NCI-H128 (cell line): ENCODE data around the gene BAZ1B.
"Not testable (repeated sequence)": the region's sequence is repeated elsewhere in the genome, so short reads cannot be mapped to it uniquely, and the experiment has no call there.

ENCODE experiments used
- DNase-seq: peaks from one replicate; lab custom pipeline; 2025; ENCODE audit not compliant: unreplicated experiment; lab: John Stamatoyannopoulos, UW

BAZ1B gene

GRCh38 chr7:73504017-73504416, 18.1 kb downstream of the BAZ1B start:
- DNase-seq, result no peak

- no peak for DNase-seq
Measured at GRCh38 chr7:73503229-73503628, 18.9 kb downstream of the BAZ1B start.

GRCh38 chr7:73496626-73497025, 25.5 kb downstream of the BAZ1B start:
- DNase-seq, result no peak

- not testable (repeated sequence) for DNase-seq
Measured at GRCh38 chr7:73495507-73495906, 26.6 kb downstream of the BAZ1B start.

DNA sequence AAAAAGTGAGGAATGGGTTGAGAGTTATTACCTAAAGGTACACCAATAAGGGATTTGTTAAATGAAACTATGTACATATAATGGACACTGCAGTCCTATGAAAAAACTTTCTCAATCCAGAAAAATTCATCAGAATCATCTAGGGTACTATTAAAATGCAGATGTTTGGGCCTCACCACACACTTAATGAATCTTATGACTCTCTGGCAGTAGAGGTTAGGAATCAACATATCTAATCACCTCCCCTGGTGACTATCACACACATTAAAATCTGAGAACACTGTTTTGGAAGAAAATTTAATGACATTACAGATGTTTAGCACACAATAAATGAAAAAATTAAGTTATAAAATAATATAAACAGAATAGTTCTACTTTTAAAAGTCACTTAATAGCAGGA, 32.1 kb downstream of the BAZ1B start:
- DNase-seq, result no peak

DNA sequence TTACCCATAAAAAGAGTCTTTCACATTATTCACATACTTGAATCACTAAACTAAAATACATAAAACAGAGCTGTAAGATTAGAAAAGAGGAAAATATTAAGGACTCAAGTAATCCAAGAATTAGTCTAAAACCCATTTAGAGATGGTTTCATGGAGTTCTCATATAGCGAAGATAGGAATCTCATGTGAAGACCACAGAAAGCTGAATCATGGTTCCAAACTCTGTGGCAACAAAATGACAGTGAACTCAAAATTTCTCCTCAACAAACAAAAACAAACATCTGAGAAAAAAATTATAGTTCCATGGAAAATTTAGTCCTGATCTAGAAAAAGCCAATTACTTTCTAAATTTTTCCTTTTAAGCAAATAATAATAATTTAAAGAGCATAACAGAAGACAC, 34.6 kb downstream of the BAZ1B start:
- no peak for DNase-seq

GRCh38 chr7:73483171-73483570, 38.9 kb downstream of the BAZ1B start:
- no peak for DNase-seq

- DNase-seq, result no peak
Measured at GRCh38 chr7:73482746-73483145, 39.3 kb downstream of the BAZ1B start.

- not testable (repeated sequence) for DNase-seq
Measured at GRCh38 chr7:73481521-73481920, 40.6 kb downstream of the BAZ1B start.

DNA sequence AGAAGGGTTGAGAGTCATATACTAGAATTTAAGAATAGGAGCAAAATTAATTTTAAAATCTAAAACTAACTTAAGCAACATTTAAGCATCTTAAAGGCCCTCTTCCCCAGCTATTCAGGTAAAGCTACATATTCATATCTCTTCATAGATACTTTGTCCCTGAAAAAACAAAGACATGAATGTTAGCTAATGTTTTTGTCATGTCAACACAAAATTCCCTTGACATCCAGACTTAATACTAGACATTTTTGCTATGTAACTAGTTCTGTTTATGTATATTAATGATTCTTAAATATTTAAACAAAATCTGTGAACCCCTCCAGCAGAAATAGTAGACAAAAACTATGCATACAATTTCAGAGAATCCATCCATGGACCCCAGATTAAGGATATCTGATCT, 43.5 kb downstream of the BAZ1B start:
- no peak for DNase-seq

DNA sequence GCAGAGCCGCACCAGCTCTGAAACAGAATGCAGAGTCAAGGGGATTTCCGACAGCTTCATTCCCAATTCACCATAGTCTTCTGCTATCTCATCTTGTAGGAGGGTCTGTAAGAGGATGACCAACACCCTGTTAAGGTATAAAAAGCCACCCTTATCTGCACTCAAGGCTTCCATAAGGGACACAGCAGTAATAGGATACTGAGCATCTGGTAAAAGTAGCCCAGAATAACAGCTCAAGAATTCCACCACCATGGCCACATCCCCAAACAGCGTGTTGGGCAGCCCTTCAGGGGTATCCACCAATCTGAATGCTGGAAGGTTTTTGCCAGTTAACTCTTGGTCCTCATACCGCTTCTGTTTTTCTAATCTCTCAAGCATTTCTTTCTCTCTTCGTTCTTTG, 44.7 kb downstream of the BAZ1B start:
- no peak for DNase-seq

GRCh38 chr7:73470208-73470607, 51.9 kb downstream of the BAZ1B start:
- no peak for DNase-seq

- DNase-seq, result not testable (repeated sequence)
Measured at GRCh38 chr7:73467046-73467445, 55.0 kb downstream of the BAZ1B start.

GRCh38 chr7:73466112-73466511, 56.0 kb downstream of the BAZ1B start:
- DNase-seq, result no peak

- no peak for DNase-seq
Measured at GRCh38 chr7:73463966-73464365, 58.1 kb downstream of the BAZ1B start.

- DNase-seq, result no peak
Measured at GRCh38 chr7:73463260-73463659, 58.8 kb downstream of the BAZ1B start.

DNA sequence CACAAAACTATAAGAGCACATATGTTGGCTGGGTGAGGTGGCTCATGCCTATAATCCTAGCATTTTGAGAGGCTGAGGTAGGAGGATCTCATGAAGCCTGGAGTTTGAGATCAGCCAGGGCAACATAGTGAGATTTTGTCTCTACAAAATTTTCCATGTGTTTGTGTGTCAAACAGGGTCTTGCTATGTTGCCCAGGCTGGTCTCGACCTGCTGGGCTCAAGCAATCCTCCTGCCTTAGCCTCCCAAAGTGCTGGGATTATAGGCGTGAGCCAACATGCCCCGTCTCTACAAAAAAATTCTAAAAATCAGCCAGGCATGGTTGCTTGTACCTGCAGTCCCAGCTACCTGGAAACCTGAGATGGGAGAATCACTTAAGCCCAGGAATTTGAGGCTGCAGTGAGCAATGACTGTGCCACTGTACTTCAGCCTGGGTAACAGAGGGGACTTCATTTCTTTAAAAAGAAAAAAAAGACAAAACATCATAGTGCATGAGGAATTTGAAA, 60.3 kb downstream of the BAZ1B start:
- DNase-seq, result no peak

- DNase-seq, result no peak
Measured at GRCh38 chr7:73454424-73454823, 67.7 kb downstream of the BAZ1B start.

- no peak for DNase-seq
Measured at GRCh38 chr7:73452999-73453635, 69.0 kb downstream of the BAZ1B start.

DNA sequence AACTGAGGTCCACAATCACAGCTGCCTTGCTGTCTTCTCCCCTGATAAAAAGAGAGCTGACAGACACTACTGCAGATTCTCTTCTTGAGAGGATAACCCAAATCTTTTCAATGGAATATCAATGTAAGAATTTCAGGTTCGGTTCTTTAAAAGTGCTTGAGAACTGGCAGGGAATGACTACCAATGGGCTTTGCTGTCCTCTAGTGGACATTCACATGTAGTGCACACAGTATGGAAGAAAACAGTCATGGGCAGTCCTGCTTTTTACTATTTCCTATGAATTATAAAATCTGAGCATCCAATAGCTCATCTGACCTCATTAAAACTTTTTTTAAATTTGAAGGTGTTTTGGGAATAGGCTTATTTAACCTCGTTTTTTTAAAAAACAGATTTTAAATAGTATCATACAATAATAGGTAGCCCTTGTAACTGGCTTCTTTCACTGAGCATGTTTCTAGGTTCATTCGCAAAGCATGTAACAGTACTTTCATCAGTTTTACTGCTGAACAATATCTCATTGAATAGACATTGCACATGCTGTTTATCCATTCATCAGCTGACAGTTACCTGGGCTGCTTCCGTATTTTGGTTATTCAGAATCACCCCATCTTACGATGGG, 70.2 kb downstream of the BAZ1B start:
- peak; percentile 39 for DNase-seq

DNA sequence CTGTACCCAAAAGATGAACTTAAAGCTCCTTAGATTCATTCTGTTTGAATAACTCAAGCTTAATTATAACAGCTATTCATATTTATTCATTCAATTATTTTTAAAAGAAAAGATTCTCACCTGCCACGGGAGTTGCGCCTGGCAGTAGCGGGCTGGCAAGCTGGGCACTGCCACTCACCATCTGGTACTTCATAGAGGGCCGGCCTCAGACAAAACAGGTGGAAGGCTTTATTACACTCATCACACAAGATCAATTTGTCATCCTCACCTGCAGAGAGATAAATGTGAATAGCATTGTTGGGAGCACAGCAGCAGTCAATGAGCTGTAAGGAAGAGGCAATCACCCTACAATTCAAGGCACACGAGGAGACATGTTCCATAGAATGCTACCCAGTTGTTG, 72.7 kb downstream of the BAZ1B start:
- peak; percentile 43 for DNase-seq

- no peak for DNase-seq
Measured at GRCh38 chr7:73448609-73449008, 73.5 kb downstream of the BAZ1B start.
